Measurements from ENCODE around the gene SULT1A1.

The SULT1A1 gene

GRCh38 chr16:28590384-28591340 lies 19.2 kb downstream of the SULT1A1 start:
- Mint-ChIP-seq H3K36me3 (ENCODE audit: low read depth) (peaks cover 22% of the 10 kb centered on the region), H3K27ac (no peak overlapping the region), H3K4me3 (no peak overlapping the region), H3K9me3 (no peaks in the 10 kb centered on the region), H3K27me3 (ENCODE audit: low read depth) (no peaks in the 10 kb centered on the region), H3K4me1 (ENCODE audit: low read depth) (no peaks in the 10 kb centered on the region)
- no peak for DNase-seq (ENCODE audit: low spot score)

- Mint-ChIP-seq H3K27me3 (ENCODE audit: low read depth) (no peaks in the 10 kb centered on the region), H3K36me3 (ENCODE audit: low read depth) (peaks cover 27% of the 10 kb centered on the region), H3K27ac (no peak overlapping the region), H3K4me3 (no peak overlapping the region), H3K4me1 (ENCODE audit: low read depth) (no peaks in the 10 kb centered on the region), H3K9me3 (no peaks in the 10 kb centered on the region)
- DNase-seq (ENCODE audit: low spot score): no peak
Measured at GRCh38 chr16:28589930-28590329, 19.9 kb downstream of the SULT1A1 start.

- H3K27me3 Mint-ChIP-seq (ENCODE audit: low read depth): no peaks in the 10 kb centered on the region
- H3K36me3 Mint-ChIP-seq (ENCODE audit: low read depth): peaks cover 30% of the 10 kb centered on the region
- no peak for DNase-seq (ENCODE audit: low spot score)
- H3K9me3 Mint-ChIP-seq: no peaks in the 10 kb centered on the region
- no peaks in the 10 kb centered on the region for H3K4me1 Mint-ChIP-seq (ENCODE audit: low read depth)
- H3K4me3 Mint-ChIP-seq: no peak overlapping the region
- no peak overlapping the region for H3K27ac Mint-ChIP-seq
Measured at GRCh38 chr16:28589069-28589468, 20.8 kb downstream of the SULT1A1 start.

GRCh38 chr16:28587386-28587785 lies 22.5 kb downstream of the SULT1A1 start:
- no peak overlapping the region for H3K4me3 Mint-ChIP-seq
- H3K27ac Mint-ChIP-seq: no peak overlapping the region
- no peaks in the 10 kb centered on the region for H3K27me3 Mint-ChIP-seq (ENCODE audit: low read depth)
- DNase-seq (ENCODE audit: low spot score): no peak
- H3K4me1 Mint-ChIP-seq (ENCODE audit: low read depth): no peaks in the 10 kb centered on the region
- H3K9me3 Mint-ChIP-seq: no peaks in the 10 kb centered on the region
- peaks cover 40% of the 10 kb centered on the region for H3K36me3 Mint-ChIP-seq (ENCODE audit: low read depth)

GRCh38 chr16:28586466-28586865 lies 23.4 kb downstream of the SULT1A1 start:
- peaks cover 44% of the 10 kb centered on the region for H3K36me3 Mint-ChIP-seq (ENCODE audit: low read depth)
- no peak for DNase-seq (ENCODE audit: low spot score)
- H3K27me3 Mint-ChIP-seq (ENCODE audit: low read depth): no peaks in the 10 kb centered on the region
- H3K4me1 Mint-ChIP-seq (ENCODE audit: low read depth): no peaks in the 10 kb centered on the region
- no peaks in the 10 kb centered on the region for H3K9me3 Mint-ChIP-seq
- no peak overlapping the region for H3K4me3 Mint-ChIP-seq
- no peak overlapping the region for H3K27ac Mint-ChIP-seq

- no peak overlapping the region for H3K27ac Mint-ChIP-seq
- H3K27me3 Mint-ChIP-seq (ENCODE audit: low read depth): no peaks in the 10 kb centered on the region
- DNase-seq (ENCODE audit: low spot score): no peak
- H3K4me3 Mint-ChIP-seq: no peak overlapping the region
- H3K36me3 Mint-ChIP-seq (ENCODE audit: low read depth): peaks cover 43% of the 10 kb centered on the region
- H3K9me3 Mint-ChIP-seq: no peaks in the 10 kb centered on the region
- H3K4me1 Mint-ChIP-seq (ENCODE audit: low read depth): no peaks in the 10 kb centered on the region
Measured at GRCh38 chr16:28585674-28586073, 24.2 kb downstream of the SULT1A1 start.

GRCh38 chr16:28580726-28581315 lies 29.0 kb downstream of the SULT1A1 start:
- Mint-ChIP-seq H3K27ac (no peak overlapping the region), H3K27me3 (ENCODE audit: low read depth) (no peaks in the 10 kb centered on the region), H3K36me3 (ENCODE audit: low read depth) (peaks cover 33% of the 10 kb centered on the region), H3K4me3 (no peak overlapping the region), H3K9me3 (no peaks in the 10 kb centered on the region), H3K4me1 (ENCODE audit: low read depth) (no peaks in the 10 kb centered on the region)
- DNase-seq (ENCODE audit: low spot score): no peak

- no peaks in the 10 kb centered on the region for H3K27me3 Mint-ChIP-seq (ENCODE audit: low read depth)
- H3K27ac Mint-ChIP-seq: no peak overlapping the region
- H3K36me3 Mint-ChIP-seq (ENCODE audit: low read depth): peaks cover 4% of the 10 kb centered on the region
- no peak overlapping the region for H3K4me3 Mint-ChIP-seq
- no peak for DNase-seq (ENCODE audit: low spot score)
- peaks cover 2% of the 10 kb centered on the region for H3K4me1 Mint-ChIP-seq (ENCODE audit: low read depth)
- H3K9me3 Mint-ChIP-seq: no peaks in the 10 kb centered on the region
Measured at GRCh38 chr16:28575446-28576109, 34.3 kb downstream of the SULT1A1 start.

GRCh38 chr16:28574925-28575324 lies 34.9 kb downstream of the SULT1A1 start:
- Mint-ChIP-seq H3K9me3 (no peaks in the 10 kb centered on the region), H3K36me3 (ENCODE audit: low read depth) (peaks cover 4% of the 10 kb centered on the region), H3K4me1 (ENCODE audit: low read depth) (peaks cover 2% of the 10 kb centered on the region), H3K27me3 (ENCODE audit: low read depth) (no peaks in the 10 kb centered on the region), H3K4me3 (no peak overlapping the region), H3K27ac (no peak overlapping the region)
- DNase-seq (ENCODE audit: low spot score): no peak

GRCh38 chr16:28573738-28574718 lies 35.8 kb downstream of the SULT1A1 start:
- no peak overlapping the region for H3K4me3 Mint-ChIP-seq
- no peaks in the 10 kb centered on the region for H3K27me3 Mint-ChIP-seq (ENCODE audit: low read depth)
- no peak overlapping the region for H3K27ac Mint-ChIP-seq
- DNase-seq (ENCODE audit: low spot score): no peak
- H3K36me3 Mint-ChIP-seq (ENCODE audit: low read depth): peaks cover 3% of the 10 kb centered on the region
- no peaks in the 10 kb centered on the region for H3K9me3 Mint-ChIP-seq
- peaks cover 2% of the 10 kb centered on the region for H3K4me1 Mint-ChIP-seq (ENCODE audit: low read depth)

- Mint-ChIP-seq H3K27me3 (ENCODE audit: low read depth) (no peaks in the 10 kb centered on the region), H3K4me3 (no peak overlapping the region), H3K27ac (no peak overlapping the region), H3K4me1 (ENCODE audit: low read depth) (peaks cover 2% of the 10 kb centered on the region), H3K36me3 (ENCODE audit: low read depth) (peaks cover 3% of the 10 kb centered on the region), H3K9me3 (no peaks in the 10 kb centered on the region)
- DNase-seq (ENCODE audit: low spot score): no peak
Measured at GRCh38 chr16:28572696-28573510, 36.9 kb downstream of the SULT1A1 start.

- Mint-ChIP-seq H3K27me3 (ENCODE audit: low read depth) (no peaks in the 10 kb centered on the region), H3K9me3 (peaks cover 18% of the 10 kb centered on the region), H3K4me3 (no peak overlapping the region), H3K27ac (no peak overlapping the region), H3K4me1 (ENCODE audit: low read depth) (peaks cover 2% of the 10 kb centered on the region), H3K36me3 (ENCODE audit: low read depth) (peaks cover 18% of the 10 kb centered on the region)
- DNase-seq (ENCODE audit: low spot score): no peak
Measured at GRCh38 chr16:28569968-28570752, 39.7 kb downstream of the SULT1A1 start.
